GM18511 (cell line): Measurements from ENCODE around the gene HKDC1.
"Not testable (repeated sequence)": the region's sequence is repeated elsewhere in the genome, so short reads cannot be mapped to it uniquely, and the experiment has no call there.

Experiments used
- ATAC-seq: cut with Tn5 transposase; IDR thresholded peaks from one replicate; pipeline ENCODE4 v1.9.1; 2021; ENCODE audit warnings: mild to moderate bottlenecking, moderate library complexity; ENCODE audit not compliant: unreplicated experiment

The HKDC1 gene, protein sequence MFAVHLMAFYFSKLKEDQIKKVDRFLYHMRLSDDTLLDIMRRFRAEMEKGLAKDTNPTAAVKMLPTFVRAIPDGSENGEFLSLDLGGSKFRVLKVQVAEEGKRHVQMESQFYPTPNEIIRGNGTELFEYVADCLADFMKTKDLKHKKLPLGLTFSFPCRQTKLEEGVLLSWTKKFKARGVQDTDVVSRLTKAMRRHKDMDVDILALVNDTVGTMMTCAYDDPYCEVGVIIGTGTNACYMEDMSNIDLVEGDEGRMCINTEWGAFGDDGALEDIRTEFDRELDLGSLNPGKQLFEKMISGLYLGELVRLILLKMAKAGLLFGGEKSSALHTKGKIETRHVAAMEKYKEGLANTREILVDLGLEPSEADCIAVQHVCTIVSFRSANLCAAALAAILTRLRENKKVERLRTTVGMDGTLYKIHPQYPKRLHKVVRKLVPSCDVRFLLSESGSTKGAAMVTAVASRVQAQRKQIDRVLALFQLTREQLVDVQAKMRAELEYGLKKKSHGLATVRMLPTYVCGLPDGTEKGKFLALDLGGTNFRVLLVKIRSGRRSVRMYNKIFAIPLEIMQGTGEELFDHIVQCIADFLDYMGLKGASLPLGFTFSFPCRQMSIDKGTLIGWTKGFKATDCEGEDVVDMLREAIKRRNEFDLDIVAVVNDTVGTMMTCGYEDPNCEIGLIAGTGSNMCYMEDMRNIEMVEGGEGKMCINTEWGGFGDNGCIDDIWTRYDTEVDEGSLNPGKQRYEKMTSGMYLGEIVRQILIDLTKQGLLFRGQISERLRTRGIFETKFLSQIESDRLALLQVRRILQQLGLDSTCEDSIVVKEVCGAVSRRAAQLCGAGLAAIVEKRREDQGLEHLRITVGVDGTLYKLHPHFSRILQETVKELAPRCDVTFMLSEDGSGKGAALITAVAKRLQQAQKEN

DNA sequence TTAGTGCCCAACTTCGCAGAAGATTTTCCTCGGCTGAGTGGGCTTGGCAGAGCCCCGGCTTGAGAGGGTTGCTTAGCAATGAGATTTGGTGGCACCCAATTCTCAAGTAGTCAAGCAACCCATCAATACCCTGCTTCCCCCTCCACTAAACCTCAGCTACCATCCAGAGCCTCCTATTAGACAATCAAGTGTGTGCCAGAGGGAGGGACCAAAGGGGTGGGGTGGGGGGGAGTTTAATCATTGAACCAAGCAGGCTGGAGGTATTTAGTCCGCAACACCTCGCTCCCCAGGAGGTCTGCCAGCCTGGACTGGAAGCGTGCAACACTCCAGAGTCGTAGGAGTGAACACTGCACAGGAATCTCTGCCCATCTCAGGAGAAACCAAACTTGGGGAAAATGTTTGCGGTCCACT is at the start of gene HKDC1:
TSS of gene HKDC1 (plus strand) at position 292 of the 411 bp plus-strand sequence. CDS start at position 396, 104 bp downstream.
- no peak for ATAC-seq

DNA sequence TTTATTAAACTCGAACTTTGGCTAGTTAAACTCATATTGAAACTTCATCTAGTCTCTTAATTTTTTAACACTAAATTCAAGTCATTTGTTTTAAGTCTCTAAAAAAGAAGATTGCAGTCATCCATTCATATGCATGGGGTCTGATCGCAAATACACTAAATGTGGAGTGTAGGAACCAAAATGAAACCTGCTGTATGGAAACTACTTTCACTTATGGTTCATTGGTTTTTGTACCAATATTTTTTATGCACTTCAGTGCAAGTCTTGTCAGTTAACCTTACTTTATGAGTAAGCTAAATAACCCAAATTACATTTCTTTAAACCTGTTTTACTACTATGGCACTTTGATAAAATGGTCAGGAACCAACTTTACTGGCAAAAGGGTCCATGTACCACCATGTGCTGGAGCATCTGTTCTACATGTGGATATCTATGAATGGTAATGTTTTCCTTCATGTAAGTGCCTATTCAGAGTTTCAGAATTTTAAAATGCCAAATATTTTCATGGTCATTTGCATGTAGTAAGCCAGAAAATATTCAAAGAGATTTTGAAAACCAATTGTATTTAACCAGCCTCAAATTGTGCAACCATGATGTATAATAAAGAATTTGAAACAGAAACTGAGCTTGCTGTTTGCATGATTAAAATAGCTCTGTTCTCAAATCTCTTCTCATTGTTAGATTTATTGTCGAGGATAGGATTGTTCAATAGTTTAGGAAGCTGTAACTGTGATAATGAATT is 47.7 kb upstream of the HKDC1 start:
- ATAC-seq, result peak; percentile 69

DNA sequence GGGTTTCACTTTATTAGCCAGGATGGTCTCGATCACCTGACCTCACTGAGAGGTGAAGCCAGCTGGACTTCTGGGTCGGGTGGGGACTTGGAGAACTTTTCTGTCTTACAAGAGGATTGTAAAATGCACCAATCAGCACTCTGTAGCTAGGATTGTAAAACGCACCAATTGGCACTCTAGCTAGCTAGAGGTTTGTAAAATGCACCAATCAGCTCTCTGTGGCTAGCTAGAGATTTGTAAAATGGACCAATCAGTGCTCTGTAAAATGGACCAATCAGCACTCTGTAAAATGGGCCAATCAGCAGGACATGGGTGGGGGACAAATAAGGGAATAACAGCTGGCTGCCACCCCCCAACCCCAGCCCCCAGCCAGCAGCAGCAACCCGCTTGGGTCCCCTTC is 44.8 kb upstream of the HKDC1 start:
- not testable (repeated sequence) for ATAC-seq

DNA sequence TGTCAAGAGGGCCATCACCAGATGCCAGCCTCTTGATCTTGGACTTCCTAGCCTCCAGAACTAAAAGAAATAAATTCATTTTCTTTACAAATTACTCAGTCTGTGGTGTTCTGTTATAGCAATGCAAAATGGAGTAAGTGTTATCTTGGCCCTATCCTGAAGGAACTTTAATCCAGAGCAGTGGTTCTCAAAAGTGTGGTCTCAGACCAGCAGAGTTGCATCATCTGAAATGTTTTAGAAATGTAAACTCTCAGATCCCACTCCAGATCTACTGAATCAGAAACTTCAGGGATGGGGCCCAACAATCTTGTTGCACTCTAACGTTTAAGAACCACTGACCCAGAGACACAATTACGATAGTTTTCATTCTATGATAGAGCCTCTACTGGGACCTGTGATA is 43.3 kb upstream of the HKDC1 start:
- ATAC-seq, result no peak

DNA sequence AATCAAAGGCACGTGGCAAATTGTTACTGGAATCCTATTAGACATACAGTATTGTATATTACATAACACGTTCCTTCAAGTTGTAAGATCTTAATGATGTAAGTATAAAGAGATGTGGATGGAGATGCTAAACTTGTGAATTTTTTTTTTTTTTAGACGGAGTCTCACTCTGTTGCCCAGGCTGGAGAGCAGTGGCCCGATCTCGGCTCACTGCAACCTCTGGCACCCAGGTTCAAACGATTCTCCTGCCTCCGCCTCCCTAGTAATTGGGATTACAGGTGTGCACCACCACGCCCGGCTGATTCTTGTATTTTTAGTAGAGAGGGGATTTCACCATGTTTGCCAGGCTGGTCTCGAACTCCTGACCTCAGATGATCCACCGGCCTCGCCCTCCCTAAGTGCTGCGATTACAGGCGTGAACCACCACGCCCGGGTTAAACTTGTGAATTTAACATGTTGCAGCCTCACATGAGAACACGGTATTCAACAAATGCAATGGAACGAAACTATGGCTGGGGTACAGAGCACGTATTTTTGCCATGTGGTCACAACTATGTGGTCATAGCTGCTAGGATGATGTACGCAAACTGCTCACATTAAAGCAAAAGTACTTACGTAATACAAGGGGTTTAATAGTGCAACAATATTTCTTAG is 40.9 kb upstream of the HKDC1 start:
- ATAC-seq, result peak; percentile 36

DNA sequence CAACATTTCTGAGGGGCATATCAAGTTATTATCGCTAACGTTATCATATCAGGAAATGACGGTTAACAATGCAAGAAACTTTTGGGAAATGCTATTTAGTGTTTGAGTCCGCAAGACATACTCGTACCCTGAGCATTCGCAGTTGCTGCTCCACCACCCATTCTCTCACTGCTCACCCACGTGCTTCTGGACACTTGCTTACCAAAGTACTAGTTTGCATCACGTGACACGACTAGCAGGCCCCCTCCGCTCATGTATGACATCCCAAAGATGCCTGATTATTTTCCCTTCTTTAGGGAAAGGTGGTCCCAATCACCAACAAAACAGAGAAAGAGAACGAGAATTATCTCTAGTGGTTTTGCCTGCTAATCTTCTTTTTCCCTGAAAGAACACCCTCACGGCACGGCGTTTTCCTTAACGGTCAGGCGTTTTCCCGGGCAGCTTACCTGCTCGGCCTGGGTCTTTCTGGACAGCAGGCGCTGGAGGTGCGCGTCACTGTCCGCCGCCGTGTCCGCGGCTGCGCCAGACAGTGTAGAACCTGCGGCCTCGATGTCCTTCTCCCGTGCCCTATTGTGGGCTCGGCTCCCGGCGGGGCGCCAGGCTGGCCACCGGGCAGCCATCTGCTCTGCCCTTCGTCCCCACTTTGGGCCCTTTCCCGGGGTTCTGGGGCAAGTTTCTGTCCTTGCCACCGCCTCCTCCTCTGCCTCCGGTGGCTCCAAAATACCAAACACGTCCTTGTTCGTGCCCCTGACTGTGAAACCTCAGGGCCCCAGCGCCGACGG is 40.2 kb upstream of the HKDC1 start, which contains the start of gene SUPV3L1:
TSS of gene SUPV3L1 (plus strand) at position 492 of the 782 bp plus-strand sequence. CDS start at position 550, 58 bp downstream.
- ATAC-seq, result peak; percentile 90

DNA sequence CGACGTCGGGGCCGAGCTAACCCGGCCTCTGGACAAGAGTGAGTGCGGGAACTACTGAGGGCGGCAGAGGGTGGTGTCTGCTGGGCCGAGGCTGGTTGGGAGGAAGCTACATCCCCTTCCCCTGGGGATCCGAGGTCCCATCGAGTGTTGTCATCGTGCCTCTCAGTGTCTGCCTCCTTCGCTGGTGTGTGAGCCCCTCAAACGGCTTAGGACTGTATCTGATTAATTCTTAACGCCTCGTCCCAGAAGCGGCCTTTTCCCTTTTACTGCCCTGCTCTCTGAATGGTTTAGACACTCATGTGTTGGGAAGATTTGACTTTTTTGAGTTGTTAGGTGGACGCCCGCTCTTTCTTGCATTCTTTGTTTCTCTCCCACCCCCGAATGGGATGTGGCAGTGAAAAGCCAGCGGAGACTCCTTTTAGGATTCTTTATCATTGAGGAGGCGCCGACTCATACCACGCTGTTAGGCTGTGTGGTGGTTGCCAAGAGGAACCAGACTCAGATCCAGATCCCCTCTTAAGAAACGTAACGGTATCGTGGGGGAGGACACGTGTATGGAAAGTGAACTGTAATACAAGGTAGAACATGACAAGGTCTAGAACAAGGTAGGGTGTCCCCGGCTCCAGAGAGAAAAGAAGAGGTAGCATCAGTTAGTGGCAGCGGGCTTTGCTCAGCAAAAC is 39.5 kb upstream of the HKDC1 start:
- no peak for ATAC-seq

DNA sequence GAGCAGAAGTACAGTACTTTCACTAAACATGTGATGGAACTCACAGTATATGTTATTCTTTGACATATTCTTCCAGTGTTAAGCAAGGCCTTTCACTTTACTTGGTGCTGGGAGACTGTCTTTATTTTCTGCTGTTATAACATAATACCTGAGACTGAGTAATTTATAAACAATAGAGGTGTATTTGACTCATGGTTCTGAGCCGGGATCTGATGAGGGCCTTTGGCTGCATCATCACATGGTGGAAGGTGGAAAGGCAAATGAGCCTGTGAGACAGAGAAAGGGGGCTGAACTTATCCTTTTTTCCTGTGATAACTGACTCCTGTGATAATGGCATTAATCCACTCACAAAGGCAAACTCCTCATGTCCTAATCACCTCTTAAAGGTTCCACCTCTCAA is 38.7 kb upstream of the HKDC1 start:
- ATAC-seq, result no peak

DNA sequence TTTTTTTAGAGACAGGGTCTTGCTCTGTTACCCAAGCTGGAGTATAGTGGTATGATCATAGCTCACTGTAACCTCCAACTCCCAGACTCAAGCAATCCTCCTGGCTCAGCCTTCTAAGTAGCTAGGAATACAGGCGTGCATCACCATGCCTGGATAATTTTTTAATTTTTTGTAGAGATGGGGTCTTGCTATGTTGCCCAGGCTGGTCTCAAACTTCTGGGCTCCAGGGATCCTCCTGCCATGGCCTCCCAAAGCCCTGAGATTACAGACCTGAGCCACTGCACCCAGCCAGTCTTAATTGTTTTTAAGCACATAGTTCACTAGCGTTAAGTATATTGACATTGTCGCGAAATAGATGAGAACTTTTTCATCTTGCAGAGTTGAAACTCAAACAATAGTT is 38.1 kb upstream of the HKDC1 start:
- no peak for ATAC-seq

DNA sequence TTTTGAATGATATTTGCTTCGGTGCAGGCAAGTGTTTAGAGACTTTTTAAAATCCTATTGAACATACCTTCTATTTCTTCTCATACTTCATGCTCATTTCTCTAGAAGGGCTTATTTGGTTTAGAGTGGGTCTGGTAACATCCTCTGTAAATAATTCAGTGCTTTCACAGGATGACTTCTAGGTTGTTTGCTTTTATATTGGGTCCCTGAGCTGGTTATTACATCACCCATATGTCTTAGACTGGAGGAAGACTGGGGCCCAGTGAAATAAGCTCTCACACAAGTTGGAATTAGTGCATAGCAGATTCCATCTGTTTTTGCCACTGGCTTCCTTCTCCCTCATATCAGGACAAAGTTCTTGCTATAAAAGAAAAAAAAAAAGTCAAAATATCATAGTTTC is 33.6 kb upstream of the HKDC1 start:
- ATAC-seq, result no peak

DNA sequence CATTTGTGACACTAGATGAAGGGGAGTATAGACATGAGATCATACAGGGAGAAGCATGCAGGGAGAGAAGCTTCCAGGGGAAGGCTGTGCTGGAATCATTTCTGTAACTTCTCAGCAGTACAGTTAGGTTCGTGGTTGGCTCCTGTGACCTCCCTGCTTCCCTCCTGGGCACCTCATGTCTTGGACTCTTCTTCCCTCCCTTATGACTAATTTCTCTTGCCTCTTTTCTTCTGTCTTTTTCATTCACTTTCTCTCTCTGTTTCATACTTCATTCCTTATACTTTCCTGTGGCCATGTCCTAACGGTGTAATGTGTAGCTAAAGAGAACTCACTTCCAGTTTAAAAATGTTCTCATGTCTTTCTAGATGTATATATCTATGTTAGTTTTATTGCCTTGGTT is 19.1 kb upstream of the HKDC1 start:
- no peak for ATAC-seq

DNA sequence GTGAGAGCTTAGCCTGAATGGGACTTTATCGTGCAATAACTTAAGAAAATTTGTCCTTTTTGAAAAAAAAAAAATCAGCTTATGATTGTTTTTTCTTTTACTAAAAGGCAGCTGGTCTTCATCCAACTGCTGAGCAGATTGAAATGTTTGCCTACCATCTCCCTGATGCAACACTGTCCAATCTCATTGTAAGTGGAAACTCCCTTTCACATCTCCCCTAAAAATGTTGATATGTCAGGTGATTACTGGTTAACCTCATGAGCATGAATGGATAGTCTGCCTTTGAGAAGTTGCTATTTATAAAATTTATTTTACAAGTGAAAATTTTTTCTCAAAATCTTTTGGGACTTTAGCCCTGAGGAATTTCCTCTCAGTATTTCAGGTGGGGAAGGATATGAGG is 17.8 kb upstream of the HKDC1 start:
- no peak for ATAC-seq

DNA sequence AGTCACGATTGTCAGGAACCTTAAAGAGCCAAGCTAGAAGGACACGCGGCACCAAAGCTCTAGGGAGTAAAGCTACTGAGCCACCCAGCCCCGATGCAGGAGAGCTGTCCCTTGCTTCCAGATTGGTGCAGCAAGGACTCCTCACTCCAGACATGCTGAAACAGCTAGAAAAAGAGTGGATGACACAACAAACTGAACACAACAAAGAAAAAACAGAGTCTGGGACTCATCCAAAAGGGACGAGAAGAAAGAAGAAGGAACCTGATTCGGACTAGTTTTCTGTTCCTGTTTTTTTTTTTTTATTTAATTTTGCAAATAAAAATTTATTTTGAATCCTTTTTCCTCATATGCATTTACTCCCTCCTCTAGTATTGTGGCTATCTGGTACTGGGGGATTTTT is 11.4 kb upstream of the HKDC1 start:
- ATAC-seq, result no peak

DNA sequence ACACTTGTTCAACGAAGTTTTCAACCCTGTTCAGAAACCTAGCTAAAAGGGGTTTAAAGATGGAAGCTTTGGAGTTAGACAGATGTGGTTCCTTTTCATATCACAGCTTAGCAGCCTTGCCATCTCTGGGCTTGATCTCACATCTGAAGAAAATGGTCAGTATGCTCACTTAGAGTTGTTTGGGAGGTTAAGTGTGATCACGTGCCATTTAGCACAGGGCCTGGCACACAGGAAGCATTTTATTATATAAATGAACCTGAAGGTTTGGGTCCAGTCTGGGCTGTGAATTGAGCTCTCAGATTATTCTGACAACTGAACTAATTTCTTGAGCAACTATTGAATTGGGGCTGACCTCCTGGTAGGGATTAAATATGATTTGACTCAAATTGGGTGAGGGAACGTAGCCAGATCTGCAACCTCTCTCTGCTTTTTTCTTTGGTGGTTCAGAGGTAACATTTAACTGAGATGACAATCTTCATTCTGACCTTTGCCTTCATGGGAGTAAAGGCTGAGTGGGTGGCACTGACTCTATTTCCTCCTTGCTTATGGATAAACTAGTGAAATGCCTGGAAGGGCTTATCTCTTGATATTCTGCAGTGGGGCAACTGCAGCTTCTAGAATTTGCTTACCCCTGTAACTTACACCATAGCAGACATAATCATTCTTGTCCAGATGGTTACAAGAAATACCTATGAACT is 10.2 kb upstream of the HKDC1 start:
- ATAC-seq, result no peak

DNA sequence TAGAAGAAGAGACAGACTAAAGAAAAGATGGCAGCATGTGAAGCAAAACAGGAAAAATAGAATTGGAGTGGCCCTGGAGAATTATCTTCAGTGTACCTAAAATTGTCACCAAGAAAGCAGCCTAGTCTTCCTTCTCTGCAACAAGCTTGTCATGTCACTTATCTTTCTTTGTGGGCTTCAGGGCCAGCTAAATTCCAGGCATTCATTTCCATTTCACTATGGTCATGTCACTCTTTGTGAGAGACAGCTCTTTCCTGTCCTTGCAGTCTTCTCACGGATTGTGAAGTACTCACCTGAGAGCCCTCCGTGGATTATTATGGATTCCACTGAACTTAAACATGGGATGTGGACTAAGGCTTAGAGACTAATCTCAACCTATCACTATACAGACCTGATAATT is 9.0 kb upstream of the HKDC1 start:
- no peak for ATAC-seq

DNA sequence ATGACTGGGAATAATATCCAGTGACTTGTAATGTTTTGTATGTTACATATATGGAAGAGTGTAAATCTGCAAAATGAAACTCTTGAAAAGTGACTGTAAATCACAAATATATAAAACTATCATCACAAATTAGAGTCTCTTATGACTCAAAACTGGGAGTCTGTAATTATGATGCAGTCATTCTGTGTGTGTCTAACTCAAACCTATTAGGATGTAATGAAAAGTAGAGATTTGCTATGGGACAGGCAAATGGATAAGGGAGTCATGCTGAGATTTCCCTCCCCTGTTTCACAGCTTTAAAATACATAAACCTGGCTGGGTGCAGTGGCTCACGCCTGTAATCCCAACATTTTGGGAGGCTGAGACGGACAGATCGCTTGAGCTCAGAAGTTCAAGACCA is 8.6 kb upstream of the HKDC1 start:
- ATAC-seq, result no peak

DNA sequence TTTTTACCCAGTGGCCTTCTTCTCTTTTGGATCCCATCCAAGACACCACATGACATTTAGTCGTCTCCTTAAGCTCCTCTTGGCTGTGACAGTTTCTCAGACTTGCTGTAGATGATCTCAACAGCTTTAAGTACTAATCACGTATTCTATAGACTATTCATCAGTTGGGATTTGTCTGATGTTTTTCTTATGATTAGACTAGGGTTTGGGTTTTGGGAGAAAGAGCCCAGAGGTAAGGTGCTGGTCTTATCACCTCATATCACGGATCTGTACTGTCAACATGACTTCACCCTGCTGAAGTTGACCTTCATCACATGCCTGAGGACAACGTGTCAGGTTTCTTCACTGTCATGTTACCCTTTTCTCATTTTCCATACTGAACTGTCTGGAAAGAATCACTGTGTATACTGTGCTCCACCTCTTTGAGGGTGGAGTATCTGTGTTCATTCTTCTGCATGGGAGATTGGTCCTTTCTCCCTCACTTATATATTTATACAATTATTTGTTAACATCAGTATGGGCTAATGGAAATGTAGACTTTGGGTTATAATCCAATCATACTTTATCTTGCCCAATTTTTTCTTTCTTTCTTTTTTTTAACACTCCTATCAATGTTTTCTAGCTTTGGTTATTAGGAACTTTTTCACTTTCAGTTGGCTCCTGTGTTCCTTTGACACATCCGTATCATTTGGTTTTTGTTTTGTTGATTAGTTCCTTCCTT is 6.4 kb upstream of the HKDC1 start:
- no peak for ATAC-seq

DNA sequence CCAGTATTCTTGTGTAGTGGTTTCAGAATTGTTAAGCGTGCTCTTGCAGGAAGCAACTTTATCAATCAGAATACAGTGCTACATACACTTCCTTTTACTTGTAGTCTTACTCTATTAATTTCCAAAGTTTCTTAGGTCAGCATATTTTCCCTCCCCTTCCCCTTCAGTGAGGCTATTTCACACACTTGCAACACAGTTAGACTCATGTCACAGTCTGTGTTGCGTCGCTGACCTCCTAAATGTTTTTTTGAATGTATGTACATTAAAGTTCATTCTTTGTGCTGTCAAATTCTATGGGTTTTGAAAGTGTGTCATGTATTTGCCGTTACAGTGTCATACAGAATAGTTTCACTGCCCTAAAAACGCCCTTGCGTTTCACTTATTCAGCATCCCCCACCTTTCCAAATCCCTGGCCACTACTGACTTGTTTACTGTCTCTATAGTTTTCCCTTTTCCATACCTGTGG is 5.4 kb upstream of the HKDC1 start:
- ATAC-seq, result no peak
